ENCODE results near the gene ZEB1. TPM values are rescaled to one million over a fixed set of nuclear protein-coding genes. Genes with fewer than 3 reads are reported as not detected.

Gene ZEB1
- total RNA-seq, 1 experiment from 2014 or later, result 31.5 TPM

DNA sequence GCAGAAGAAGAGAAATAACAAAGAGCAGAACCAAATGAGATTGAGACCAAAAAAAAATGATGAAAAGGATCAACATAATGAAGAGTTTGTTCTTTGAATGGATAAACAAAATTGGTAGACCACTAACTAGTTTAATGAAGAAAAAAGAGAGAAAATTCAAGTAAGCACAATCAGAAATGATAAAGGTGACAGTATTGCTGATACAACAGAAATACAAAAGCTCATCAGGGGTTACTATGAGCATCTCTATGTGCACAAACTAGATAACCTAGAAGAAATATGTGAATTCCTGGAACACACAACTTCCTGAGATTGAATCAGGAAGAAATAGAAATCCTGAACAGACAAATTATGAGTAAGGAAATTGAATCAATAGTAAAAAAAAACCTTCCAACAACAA is 157.1 kb downstream of the ZEB1 start:
- no TSS peak for BruUV-seq (replicated peaks)
- no peak overlapping the region for H3K4me3 ChIP-seq (ENCODE audit: low read depth in 2 of 2, low read length in 2 of 2)
- TF ChIP-seq TCF7L2 (IDR thresholded peaks at IDR 0.05; ENCODE audit: low read depth, low read length), result no peak
- TF ChIP-seq, protein P1, sequence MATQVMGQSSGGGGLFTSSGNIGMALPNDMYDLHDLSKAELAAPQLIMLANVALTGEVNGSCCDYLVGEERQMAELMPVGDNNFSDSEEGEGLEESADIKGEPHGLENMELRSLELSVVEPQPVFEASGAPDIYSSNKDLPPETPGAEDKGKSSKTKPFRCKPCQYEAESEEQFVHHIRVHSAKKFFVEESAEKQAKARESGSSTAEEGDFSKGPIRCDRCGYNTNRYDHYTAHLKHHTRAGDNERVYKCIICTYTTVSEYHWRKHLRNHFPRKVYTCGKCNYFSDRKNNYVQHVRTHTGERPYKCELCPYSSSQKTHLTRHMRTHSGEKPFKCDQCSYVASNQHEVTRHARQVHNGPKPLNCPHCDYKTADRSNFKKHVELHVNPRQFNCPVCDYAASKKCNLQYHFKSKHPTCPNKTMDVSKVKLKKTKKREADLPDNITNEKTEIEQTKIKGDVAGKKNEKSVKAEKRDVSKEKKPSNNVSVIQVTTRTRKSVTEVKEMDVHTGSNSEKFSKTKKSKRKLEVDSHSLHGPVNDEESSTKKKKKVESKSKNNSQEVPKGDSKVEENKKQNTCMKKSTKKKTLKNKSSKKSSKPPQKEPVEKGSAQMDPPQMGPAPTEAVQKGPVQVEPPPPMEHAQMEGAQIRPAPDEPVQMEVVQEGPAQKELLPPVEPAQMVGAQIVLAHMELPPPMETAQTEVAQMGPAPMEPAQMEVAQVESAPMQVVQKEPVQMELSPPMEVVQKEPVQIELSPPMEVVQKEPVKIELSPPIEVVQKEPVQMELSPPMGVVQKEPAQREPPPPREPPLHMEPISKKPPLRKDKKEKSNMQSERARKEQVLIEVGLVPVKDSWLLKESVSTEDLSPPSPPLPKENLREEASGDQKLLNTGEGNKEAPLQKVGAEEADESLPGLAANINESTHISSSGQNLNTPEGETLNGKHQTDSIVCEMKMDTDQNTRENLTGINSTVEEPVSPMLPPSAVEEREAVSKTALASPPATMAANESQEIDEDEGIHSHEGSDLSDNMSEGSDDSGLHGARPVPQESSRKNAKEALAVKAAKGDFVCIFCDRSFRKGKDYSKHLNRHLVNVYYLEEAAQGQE (IDR thresholded peaks at IDR 0.05; ENCODE audit: insufficient read depth in 1 of 2, low read depth in 2 of 2, low read length in 1 of 2), result no peak
- no peaks in the 10 kb centered on the region for H3K36me3 ChIP-seq (ENCODE audit: control insufficient read depth, insufficient read depth, low read length)
- no peaks in the 10 kb centered on the region for H3K4me1 ChIP-seq (ENCODE audit: control insufficient read depth, insufficient read depth, low read length)
- in situ Hi-C loops (cut with HindIII; ENCODE audit: low pct_unique_long_range_greater_than_20kb, low sequenced_read_pairs), result no loop called here
- no peak overlapping the region for H3K27ac ChIP-seq (ENCODE audit: low read length)
- POLR2A ChIA-PET, result interaction anchor here (0.7 kb wide), 1 partner anchor 602 kb away, joined by 9 read pairs; no protein-coding TSS in a partner anchor
- no peaks in the 10 kb centered on the region for H3K27me3 ChIP-seq (ENCODE audit: control insufficient read depth, insufficient read depth, low read length)
- DNase-seq (ENCODE audit: low read depth, low spot score), result no peak
- intact Hi-C loops (cut with micrococcal nuclease; ENCODE audit: unreplicated experiment), result no loop called here
- H3K9me3 ChIP-seq (ENCODE audit: control insufficient read depth, insufficient read depth, low read depth, low read length), result peaks cover 3% of the 10 kb centered on the region; the same call in 1 of the 2 replicates
- CTCF ChIA-PET, result no interaction called here
- ATAC-seq, result no peak

GRCh38 chr10:31477584-31477983 is 158.6 kb downstream of the ZEB1 start:
- CTCF ChIA-PET, result no interaction called here
- no peak for DNase-seq (ENCODE audit: low read depth, low spot score)
- no peak overlapping the region for H3K4me3 ChIP-seq (ENCODE audit: low read depth in 2 of 2, low read length in 2 of 2)
- no peak for ATAC-seq
- BruUV-seq (replicated peaks), result no TSS peak
- H3K4me1 ChIP-seq (ENCODE audit: control insufficient read depth, insufficient read depth, low read length), result no peaks in the 10 kb centered on the region
- in situ Hi-C loops (cut with HindIII; ENCODE audit: low pct_unique_long_range_greater_than_20kb, low sequenced_read_pairs) (no loop called here), intact Hi-C loops (cut with micrococcal nuclease; ENCODE audit: unreplicated experiment) (no loop called here)
- TF ChIP-seq SIN3A (IDR thresholded peaks at IDR 0.05; ENCODE audit: borderline replicate concordance, insufficient read depth, low read depth, low read length) (no peak), POLR2AphosphoS5 (IDR thresholded peaks at IDR 0.05; ENCODE audit: low read depth, low read length) (no peak), TCF7L2 (IDR thresholded peaks at IDR 0.05; ENCODE audit: low read depth, low read length) (no peak), CTCF (IDR thresholded peaks at IDR 0.05) (no peak)
- TF ChIP-seq, protein P1 (IDR thresholded peaks at IDR 0.05; ENCODE audit: insufficient read depth in 1 of 2, low read depth in 2 of 2, low read length in 1 of 2), result no peak
- H3K36me3 ChIP-seq (ENCODE audit: control insufficient read depth, insufficient read depth, low read length), result no peaks in the 10 kb centered on the region
- no peaks in the 10 kb centered on the region for H3K27me3 ChIP-seq (ENCODE audit: control insufficient read depth, insufficient read depth, low read length)
- H3K9me3 ChIP-seq (ENCODE audit: control insufficient read depth, insufficient read depth, low read depth, low read length), result peaks cover 3% of the 10 kb centered on the region; the same call in 1 of the 2 replicates
- POLR2A ChIA-PET, result no interaction called here
- H3K27ac ChIP-seq (ENCODE audit: low read length), result no peak overlapping the region
